Activated naive CD8-positive, alpha-beta T cell treated with anti-CD3 and anti-CD28 coated beads for 36 hours (primary cell): ENCODE results near the gene CCR5. TPM values are rescaled to one million over a fixed set of nuclear protein-coding genes. Genes with fewer than 3 reads are reported as not detected.
"Not testable (repeated sequence)": the region's sequence is repeated elsewhere in the genome, so short reads cannot be mapped to it uniquely, and the experiment has no call there.

Source experiments
- DNase-seq: peaks from one replicate; pipeline ENCODE4 v3.0.0; 2021
- H3K27ac Mint-ChIP-seq: one replicate; pipeline ENCODE4 v1.8.0; 2022; ENCODE audit warnings: mild to moderate bottlenecking, moderate library complexity, mixed read lengths
- H3K27me3 Mint-ChIP-seq: one replicate; pipeline ENCODE4 v1.8.0; 2022; ENCODE audit warnings: mild to moderate bottlenecking, mixed read lengths
- H3K36me3 Mint-ChIP-seq: one replicate; pipeline ENCODE4 v1.8.0; 2021; ENCODE audit warnings: mild to moderate bottlenecking, mixed read lengths
- H3K4me1 Mint-ChIP-seq: one replicate; pipeline ENCODE4 v1.8.0; 2021; ENCODE audit warnings: mixed read lengths
- H3K4me3 Mint-ChIP-seq: one replicate; pipeline ENCODE4 v1.8.0; 2022; ENCODE audit warnings: mild to moderate bottlenecking, moderate library complexity, mixed read lengths
- H3K9me3 Mint-ChIP-seq: one replicate; pipeline ENCODE4 v1.8.0; 2022; ENCODE audit warnings: mixed read lengths
- total RNA-seq, 2 experiments: library from RNA; stranded (reverse); gene quantifications; one replicate each; pipeline ENCODE4 v1.2.3, GENCODE V29; 2021

The CCR5 gene
- total RNA-seq, 2 experiments from 2014 or later = 0.08 to 0.21 TPM

- H3K9me3 Mint-ChIP-seq = no peaks in the 10 kb centered on the region
- H3K27ac Mint-ChIP-seq = peak overlapping the region; percentile 52
- DNase-seq = no peak
- no peak overlapping the region for H3K4me3 Mint-ChIP-seq
- H3K4me1 Mint-ChIP-seq = peaks cover 25% of the 10 kb centered on the region
- peaks cover 7% of the 10 kb centered on the region for H3K27me3 Mint-ChIP-seq
- H3K36me3 Mint-ChIP-seq = no peaks in the 10 kb centered on the region
These were observed 1.6 kb upstream of the CCR5 start for GRCh38 chr3:46369151-46369550.

- Mint-ChIP-seq H3K4me3 (no peak overlapping the region), H3K27me3 (peaks cover 13% of the 10 kb centered on the region), H3K4me1 (peaks cover 25% of the 10 kb centered on the region), H3K36me3 (no peaks in the 10 kb centered on the region), H3K9me3 (no peaks in the 10 kb centered on the region), H3K27ac (peak overlapping the region; percentile 52)
- DNase-seq = peak; percentile 14
These were observed 1.0 kb upstream of the CCR5 start for GRCh38 chr3:46369675-46370132.

- Mint-ChIP-seq H3K27ac (no peak overlapping the region), H3K9me3 (no peaks in the 10 kb centered on the region), H3K36me3 (no peaks in the 10 kb centered on the region), H3K4me1 (peaks cover 29% of the 10 kb centered on the region), H3K4me3 (no peak overlapping the region), H3K27me3 (peaks cover 15% of the 10 kb centered on the region)
- no peak for DNase-seq
These were observed 984 bp downstream of the CCR5 start for GRCh38 chr3:46371519-46372340.

GRCh38 chr3:46372492-46373359 is 2.0 kb downstream of the CCR5 start:
- Mint-ChIP-seq H3K9me3 (no peaks in the 10 kb centered on the region), H3K27me3 (peaks cover 15% of the 10 kb centered on the region), H3K36me3 (no peaks in the 10 kb centered on the region), H3K4me3 (no peak overlapping the region), H3K27ac (no peak overlapping the region), H3K4me1 (peaks cover 29% of the 10 kb centered on the region)
- DNase-seq = no peak

GRCh38 chr3:46374755-46375154 is 4.0 kb downstream of the CCR5 start:
- Mint-ChIP-seq H3K9me3 (no peaks in the 10 kb centered on the region), H3K27me3 (peaks cover 11% of the 10 kb centered on the region), H3K4me3 (no peak overlapping the region), H3K36me3 (no peaks in the 10 kb centered on the region), H3K27ac (no peak overlapping the region), H3K4me1 (peaks cover 18% of the 10 kb centered on the region)
- no peak for DNase-seq

- no peak for DNase-seq
- peaks cover 11% of the 10 kb centered on the region for H3K27me3 Mint-ChIP-seq
- no peak overlapping the region for H3K27ac Mint-ChIP-seq
- no peaks in the 10 kb centered on the region for H3K36me3 Mint-ChIP-seq
- H3K4me1 Mint-ChIP-seq = peaks cover 15% of the 10 kb centered on the region
- H3K9me3 Mint-ChIP-seq = no peaks in the 10 kb centered on the region
- no peak overlapping the region for H3K4me3 Mint-ChIP-seq
These were observed 4.5 kb downstream of the CCR5 start for GRCh38 chr3:46375218-46375617.

GRCh38 chr3:46375814-46376213 is 5.1 kb downstream of the CCR5 start:
- H3K4me1 Mint-ChIP-seq = peaks cover 12% of the 10 kb centered on the region
- H3K36me3 Mint-ChIP-seq = no peaks in the 10 kb centered on the region
- no peak overlapping the region for H3K4me3 Mint-ChIP-seq
- H3K27me3 Mint-ChIP-seq = peaks cover 11% of the 10 kb centered on the region
- H3K9me3 Mint-ChIP-seq = no peaks in the 10 kb centered on the region
- H3K27ac Mint-ChIP-seq = no peak overlapping the region
- no peak for DNase-seq

- H3K9me3 Mint-ChIP-seq = no peaks in the 10 kb centered on the region
- H3K27me3 Mint-ChIP-seq = peaks cover 8% of the 10 kb centered on the region
- H3K4me1 Mint-ChIP-seq = peaks cover 15% of the 10 kb centered on the region
- peak; percentile 66 for DNase-seq
- no peak overlapping the region for H3K27ac Mint-ChIP-seq
- H3K36me3 Mint-ChIP-seq = no peaks in the 10 kb centered on the region
- no peak overlapping the region for H3K4me3 Mint-ChIP-seq
These were observed 7.7 kb downstream of the CCR5 start for GRCh38 chr3:46378426-46378942.

GRCh38 chr3:46380471-46381221 is 9.9 kb downstream of the CCR5 start:
- Mint-ChIP-seq H3K36me3 (no peaks in the 10 kb centered on the region), H3K9me3 (no peaks in the 10 kb centered on the region), H3K4me3 (no peak overlapping the region), H3K27me3 (peaks cover 7% of the 10 kb centered on the region), H3K27ac (no peak overlapping the region), H3K4me1 (peaks cover 19% of the 10 kb centered on the region)
- no peak for DNase-seq

- DNase-seq = no peak
- Mint-ChIP-seq H3K4me1 (peaks cover 22% of the 10 kb centered on the region), H3K27ac (no peak overlapping the region), H3K36me3 (no peaks in the 10 kb centered on the region), H3K4me3 (no peak overlapping the region), H3K27me3 (peaks cover 7% of the 10 kb centered on the region), H3K9me3 (no peaks in the 10 kb centered on the region)
These were observed 10.9 kb downstream of the CCR5 start for GRCh38 chr3:46381625-46382024.

- H3K4me3 Mint-ChIP-seq = no peak overlapping the region
These were observed 12.6 kb downstream of the CCR5 start for GRCh38 chr3:46383211-46383950.

GRCh38 chr3:46383951-46384330 is 13.2 kb downstream of the CCR5 start:
- peaks cover 7% of the 10 kb centered on the region for H3K27me3 Mint-ChIP-seq
- H3K36me3 Mint-ChIP-seq = no peaks in the 10 kb centered on the region
- H3K9me3 Mint-ChIP-seq = no peaks in the 10 kb centered on the region
- H3K4me1 Mint-ChIP-seq = peaks cover 22% of the 10 kb centered on the region
- no peak overlapping the region for H3K27ac Mint-ChIP-seq
- no peak overlapping the region for H3K4me3 Mint-ChIP-seq
- no peak for DNase-seq

More at GRCh38 chr3:46383211-46383950, 12.6 kb downstream of the CCR5 start:
- Mint-ChIP-seq H3K27ac (no peak overlapping the region), H3K36me3 (no peaks in the 10 kb centered on the region), H3K27me3 (peaks cover 7% of the 10 kb centered on the region), H3K9me3 (no peaks in the 10 kb centered on the region), H3K4me1 (peaks cover 22% of the 10 kb centered on the region)
- DNase-seq = no peak

- Mint-ChIP-seq H3K4me3 (no peak overlapping the region), H3K27ac (no peak overlapping the region), H3K36me3 (no peaks in the 10 kb centered on the region), H3K4me1 (peaks cover 14% of the 10 kb centered on the region), H3K9me3 (no peaks in the 10 kb centered on the region), H3K27me3 (peaks cover 7% of the 10 kb centered on the region)
- no peak for DNase-seq
These were observed 15.5 kb downstream of the CCR5 start for GRCh38 chr3:46386205-46386604.

GRCh38 chr3:46388847-46389246 is 18.1 kb downstream of the CCR5 start:
- not testable (repeated sequence) for DNase-seq

More at GRCh38 chr3:46388847-46389246, 18.1 kb downstream of the CCR5 start:
- not testable (repeated sequence) for H3K27ac Mint-ChIP-seq, H3K4me1 Mint-ChIP-seq, H3K27me3 Mint-ChIP-seq, H3K9me3 Mint-ChIP-seq, H3K4me3 Mint-ChIP-seq, H3K36me3 Mint-ChIP-seq
